NCI-H1092 treated with DMSO at 0.1 percent for 48 hours (cell line): ENCODE results near the gene CASP9.
"Not testable (repeated sequence)": the region's sequence is repeated elsewhere in the genome, so short reads cannot be mapped to it uniquely, and the experiment has no call there.

Experiments
- DNase-seq: peaks from one replicate; lab custom pipeline; 2025; lab: John Stamatoyannopoulos, UW

CASP9 gene

DNA sequence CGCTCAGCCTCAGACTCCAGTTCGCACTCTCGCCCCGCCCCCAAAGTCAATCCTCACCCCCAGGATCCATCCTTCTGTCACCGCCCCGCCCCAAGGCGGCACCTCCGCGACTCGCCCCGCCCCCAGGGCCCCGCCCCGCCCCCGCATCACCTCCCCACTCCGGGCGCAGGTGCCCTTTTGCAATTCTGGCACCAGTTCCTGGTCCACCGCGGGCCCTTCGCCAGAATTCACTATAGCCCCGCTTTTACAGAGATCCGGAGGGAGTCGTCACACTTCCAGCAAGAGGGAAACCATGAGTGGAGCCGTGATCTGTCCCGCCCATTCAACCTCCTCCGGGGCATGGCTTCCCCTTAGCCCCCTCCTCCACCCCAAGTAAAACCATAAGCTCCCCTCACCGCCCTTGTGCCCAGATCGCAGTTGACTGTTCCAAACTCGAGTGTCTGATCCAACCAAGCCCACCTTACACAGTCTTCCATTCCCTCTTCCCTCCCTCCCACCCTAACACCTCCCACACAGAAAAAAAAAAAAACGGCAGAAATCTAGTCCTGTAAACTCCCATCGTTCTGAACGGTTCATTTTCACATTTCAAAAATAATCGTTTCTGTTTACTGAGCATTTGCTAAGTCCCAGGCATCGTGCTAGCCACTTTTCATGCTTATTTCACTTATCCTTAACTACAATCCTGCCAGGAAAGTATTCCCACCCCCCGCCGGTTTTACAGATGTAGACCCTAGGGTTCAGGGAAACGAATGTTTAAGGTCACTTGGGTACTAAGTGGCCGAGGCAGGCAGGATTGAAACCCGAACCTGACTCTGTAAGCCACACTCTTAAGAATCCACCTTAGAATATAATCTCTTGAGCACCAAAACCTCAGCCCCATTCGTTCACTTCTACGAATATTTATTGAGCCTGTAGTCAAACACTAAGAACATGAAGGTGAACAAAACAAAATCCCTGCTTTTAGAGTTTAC, 1.3 kb upstream of the CASP9 start:
- peak; percentile 49 for DNase-seq

- DNase-seq: peak; percentile 99
Measured at GRCh38 chr1:15524283-15525049, 451 bp upstream of the CASP9 start.

DNA sequence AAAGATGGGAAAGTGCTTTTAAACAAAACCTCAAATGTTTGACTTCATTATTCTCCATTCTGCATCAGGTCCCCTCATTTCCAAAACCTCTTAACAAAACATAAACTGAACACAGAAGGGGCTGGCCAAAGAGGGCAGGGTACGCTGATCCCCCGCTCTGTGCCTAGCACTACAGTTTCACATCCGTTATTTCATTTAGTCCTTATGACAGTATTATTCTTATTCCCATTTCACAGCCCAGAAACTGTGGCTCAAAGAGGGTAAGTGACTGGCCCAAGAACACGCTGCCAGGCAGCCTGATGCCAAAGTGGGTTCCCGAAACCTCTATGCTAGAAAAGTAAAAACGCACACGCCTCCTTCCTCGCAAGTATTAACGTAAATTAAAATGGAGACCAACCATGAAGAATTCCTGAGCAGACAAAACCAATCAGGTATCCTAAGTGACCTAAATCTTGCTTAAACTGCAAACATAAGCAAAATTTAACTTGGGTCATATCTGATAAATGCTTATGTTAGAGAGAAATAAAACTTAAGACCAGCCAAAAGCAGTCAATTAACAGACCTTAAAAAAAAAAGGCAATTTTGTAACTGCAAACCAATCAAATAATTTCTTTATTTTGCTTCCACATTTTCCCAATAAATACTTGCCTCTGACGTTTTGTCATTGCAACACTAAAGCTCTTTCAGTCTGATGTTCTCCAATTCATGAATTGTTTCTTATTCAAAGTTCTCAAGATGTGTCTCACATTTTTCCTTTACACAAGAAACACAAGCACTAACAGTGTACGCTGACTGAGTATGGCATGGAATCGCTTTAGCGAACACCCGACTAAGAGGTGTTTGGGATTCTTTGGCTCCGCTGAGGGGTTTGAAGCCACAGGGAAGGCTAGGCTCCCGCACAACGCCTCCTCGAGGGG, 653 bp downstream of the CASP9 start:
- DNase-seq: no peak

DNA sequence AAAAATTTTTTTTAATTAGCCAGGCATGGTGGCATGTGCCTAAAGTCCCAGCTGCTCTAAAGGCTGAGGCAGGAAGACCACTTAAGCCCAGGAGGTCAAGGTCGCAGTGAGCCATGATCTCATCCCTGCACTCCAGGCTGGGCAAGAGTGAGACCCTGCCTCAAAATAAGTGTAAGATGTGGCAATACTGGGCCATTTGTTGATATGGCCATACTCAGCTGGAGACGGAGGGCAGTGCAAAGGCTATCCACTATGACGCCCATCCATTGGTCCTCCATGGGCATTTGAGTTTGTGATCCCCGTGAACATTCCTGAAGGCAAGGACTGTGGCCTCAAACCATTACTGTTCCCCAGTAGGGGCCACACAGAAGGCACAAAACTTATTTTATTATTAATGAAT, 1.5 kb downstream of the CASP9 start:
- no peak for DNase-seq

DNA sequence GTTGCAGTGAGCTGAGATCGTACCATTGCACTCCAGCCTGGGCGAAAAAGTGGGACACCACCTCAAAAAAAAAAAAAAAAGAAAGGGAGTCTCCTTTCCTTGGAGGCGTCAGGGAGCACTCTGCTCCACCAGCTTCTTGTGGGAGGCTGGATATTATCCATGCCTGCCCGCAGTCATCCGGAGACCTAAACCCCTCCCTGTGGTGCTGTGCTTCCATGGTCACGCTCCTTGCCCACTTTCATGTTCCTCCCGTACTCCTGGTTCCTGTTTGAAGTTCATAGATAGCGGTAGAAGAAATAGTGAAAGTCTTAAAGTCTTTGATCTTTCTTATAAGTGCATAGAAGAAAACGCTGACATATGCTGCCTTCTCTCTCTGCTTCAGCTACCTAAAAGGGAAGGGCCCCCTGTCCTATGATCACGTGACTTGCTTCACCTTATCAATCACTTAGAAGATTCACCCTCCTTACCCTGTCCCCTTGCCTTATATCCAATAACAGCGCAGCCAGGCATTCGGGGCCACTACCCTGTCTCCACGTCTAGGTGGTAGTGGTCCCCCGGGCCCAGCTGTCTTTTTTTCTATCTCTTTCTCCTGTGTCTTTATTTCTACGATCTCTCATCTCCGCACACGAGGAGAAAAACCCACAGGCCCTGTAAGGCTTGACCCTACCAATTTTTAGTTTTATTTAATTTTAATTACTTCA, 2.7 kb downstream of the CASP9 start:
- not testable (repeated sequence) for DNase-seq

GRCh38 chr1:15519625-15520024, 4.4 kb downstream of the CASP9 start:
- DNase-seq: no peak

DNA sequence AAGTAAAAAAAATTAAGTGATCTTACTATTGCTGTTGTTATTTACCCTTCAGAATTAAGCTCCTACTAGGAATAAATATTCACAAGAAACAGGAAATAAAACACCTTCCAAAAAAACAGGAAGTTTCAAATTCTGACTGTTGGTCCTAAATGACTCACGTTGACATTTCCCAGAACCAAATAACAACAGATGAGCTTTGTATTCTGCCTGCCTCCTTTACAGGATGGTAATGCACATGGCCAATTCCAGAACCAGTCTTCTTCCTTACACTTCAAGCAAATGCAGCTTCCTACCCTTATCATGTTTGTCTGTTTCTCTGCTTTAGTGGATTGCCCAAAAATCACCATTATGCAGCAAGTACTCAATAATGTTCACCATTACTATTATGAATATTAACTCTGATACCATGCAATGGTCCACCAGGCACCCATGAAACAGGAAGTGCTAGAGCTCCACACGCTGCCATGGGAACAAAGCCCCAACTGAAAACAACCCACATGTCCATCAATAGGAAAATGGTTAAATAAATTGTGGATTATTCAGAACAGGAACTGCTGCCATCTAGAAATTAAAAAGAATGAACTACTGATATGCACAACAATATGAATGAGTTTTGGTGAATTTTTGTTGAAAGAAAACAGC, 8.9 kb downstream of the CASP9 start:
- no peak for DNase-seq

DNA sequence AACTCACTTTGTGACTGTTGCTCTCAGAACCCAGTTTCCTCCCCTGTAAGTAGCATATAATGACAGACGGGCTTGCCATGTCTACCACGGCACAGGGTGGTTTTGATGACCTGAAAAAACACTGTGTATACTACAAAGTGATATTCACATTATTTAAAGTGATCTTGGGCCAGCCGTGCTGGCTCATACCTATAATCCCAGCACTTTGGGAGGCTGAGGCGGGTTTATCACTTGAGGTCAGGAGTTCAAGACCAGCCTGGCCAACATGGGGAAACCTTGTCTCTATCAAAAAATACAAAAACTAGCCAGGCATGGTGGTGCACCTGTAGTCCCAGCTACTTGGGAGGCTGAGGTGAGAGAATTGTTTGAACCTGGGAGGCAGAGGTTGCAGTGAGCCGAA, 9.5 kb downstream of the CASP9 start:
- not testable (repeated sequence) for DNase-seq

DNA sequence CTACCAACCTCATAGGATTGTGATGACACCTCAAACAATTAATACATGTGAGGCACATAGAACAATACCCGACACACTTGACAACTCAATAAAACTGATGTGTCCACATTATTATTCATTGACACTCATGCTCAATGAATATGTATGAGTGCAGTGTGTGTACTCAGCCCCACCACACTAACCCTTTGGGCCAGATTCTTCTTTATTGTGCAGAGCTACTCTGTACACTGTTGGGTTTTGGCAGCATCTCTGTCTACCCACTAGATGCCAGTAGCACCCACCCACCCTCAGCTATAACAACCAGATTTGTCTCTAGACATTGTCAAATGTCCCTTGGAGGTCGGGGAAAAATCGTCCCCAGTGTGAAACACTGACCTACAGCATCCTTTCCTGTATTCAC, 10.1 kb downstream of the CASP9 start:
- DNase-seq: no peak

DNA sequence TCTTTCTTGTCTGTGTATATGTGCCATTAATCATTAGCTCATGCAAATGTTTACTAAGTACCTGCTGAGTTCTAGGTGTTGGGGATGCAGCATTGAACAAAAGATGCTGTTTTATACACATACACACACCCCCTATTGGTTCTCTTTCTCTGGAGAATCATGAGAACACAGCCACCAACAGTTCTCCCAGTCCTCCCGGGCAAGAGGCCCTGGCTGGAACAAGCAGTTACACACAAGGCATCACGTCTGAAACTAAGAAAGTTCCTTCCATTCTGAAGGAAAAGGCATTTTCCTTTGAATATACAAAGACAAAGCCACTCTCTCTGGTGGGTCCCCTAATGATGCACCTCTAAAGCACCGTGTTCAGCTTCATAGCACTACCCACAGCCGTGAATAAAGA, 10.8 kb downstream of the CASP9 start:
- DNase-seq: no peak

DNA sequence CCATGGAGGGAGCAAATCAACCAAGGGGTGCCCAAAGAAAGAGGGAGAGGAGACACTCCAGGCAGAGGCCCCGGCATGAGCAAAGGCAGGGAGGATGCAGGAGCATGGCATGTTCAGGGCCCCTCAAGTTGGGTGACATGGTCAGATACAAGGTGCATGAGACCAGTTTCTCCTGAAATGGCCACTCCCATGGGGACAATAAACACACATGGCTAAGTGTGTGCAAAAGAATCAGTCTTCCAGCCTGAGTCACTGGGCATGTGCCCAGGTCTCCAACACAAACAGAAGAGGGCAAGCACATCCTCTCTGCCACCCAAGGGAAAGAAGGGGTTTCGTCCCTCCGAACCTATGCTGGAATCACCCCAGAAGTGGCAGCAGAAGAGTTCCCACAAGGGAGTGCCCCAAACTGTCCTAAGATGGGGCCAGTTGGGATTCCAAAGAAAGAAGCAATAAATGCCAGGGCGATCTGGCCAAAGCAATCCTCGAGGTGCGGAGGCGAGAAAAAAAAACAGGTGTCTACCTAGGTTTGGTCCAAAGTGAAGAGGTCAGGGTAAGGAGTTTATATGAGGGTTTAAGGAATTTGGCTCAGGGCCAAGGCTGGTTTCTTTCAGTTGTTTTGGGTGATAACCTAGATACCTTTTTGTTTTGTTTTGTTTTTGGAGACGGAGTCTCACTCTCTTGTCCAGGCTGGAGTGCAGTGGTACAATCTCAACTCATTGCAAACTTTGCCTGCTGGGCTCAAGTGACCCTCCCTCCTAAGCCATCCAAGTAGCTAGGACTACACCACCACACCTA, 13.2 kb downstream of the CASP9 start:
- no peak for DNase-seq

GRCh38 chr1:15509586-15509985, 14.4 kb downstream of the CASP9 start:
- DNase-seq: no peak

GRCh38 chr1:15508700-15509487, 15.1 kb downstream of the CASP9 start:
- DNase-seq: no peak

DNA sequence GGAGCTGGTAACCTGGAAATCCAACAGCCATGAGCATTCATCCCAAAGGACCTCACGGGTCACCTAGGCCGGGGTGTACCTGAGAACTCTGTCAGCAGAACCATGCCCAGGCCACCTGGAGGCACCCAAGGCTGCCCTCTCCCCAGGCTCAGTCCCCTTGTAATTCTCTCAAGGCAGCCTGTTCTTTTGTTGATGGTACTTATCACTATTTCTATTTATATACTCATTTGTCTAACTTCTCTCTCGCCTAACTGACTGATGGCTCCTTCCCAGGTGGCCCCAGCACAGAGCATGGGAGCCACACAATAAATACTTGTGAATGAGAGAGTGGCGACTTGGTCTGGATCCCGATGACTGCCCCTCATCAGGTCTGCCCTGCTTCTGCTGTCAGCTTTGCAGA, 16.7 kb downstream of the CASP9 start:
- DNase-seq: no peak

DNA sequence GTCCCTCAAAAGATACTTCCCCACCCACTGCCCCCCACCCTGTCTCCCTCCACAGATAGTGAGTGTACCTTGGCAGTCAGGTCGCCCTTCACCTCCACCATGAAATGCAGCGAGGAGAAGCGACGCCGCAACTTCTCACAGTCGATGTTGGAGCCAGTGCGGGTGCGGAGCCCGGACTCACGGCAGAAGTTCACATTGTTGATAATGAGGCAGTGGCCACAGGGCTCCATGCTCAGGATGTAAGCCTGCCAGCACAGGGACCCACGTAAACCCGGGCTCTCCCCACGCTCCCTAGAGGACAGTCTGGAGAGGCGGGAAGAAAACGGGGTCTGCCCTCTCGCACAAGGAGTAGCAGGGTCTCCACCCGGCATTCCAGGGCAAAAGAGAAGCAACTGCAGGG, 17.2 kb downstream of the CASP9 start:
- no peak for DNase-seq

GRCh38 chr1:15504436-15504835, 19.6 kb downstream of the CASP9 start:
- no peak for DNase-seq

DNA sequence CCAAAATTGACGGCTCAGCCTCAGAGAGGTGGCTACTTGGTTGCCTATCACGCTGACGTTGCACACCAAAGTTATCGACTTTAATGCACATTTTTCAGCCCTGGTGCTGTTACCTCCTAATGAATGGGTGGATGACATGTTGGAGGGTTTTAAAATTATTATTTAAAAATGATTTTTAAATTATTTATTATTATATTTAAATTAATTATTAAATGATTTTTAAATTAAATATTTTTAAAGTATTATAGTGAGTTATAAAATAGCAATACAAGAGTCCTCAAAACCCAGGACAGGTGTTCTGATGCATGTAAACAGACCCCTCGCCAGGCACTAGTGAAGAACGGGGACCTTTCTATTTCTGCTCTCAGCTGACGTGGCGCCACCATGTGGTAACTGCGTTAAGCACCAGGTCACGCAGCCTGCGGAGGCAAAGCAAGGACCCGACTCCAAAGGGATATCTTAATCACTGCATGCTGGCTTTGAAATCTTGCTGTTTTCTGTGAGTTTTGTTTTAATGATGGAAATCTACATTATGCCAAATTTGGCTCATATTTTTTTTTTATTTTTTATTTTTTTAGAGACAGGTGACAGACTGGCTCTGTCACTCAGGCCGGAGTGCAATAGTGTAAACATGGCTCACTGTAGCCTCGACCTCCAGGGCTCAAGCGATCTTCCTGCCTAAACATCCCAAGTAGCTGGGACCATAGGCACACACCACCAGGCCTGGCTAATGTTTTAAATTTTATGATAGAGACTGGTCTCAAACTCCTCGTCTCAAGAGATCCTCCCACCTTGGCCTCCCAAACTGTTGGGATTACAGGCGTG, 22.6 kb downstream of the CASP9 start:
- DNase-seq: peak; percentile 68
